Vagina (tissue), 2 donors: ENCODE measurements around the gene OSTF1.

Experiments
- CTCF ChIP-seq, 3 experiments: fragments of 450-650 bp in 2 of 3; fragments of 200-600 bp in 1 of 3; sonication (generic) in 1 of 3; IDR thresholded peaks; one replicate each; pipeline ENCODE4 v1.5.1; 2017 to 2019; ENCODE audit warnings: antibody characterized with exemption in 3 of 3, mild to moderate bottlenecking in 2 of 3, moderate library complexity in 2 of 3
- POLR2AphosphoS5 ChIP-seq, 2 donors: sonication (generic); formaldehyde crosslinking; IDR thresholded peaks; one replicate each; pipeline ENCODE4 v1.9.0; 2017; ENCODE audit warnings: antibody characterized with exemption in 2 of 2, mild to moderate bottlenecking in 2 of 2, low read depth in 1 of 2; ENCODE audit not compliant: insufficient read depth in 1 of 2

GRCh38 chr9:75088646-75089372, 495 bp downstream of the OSTF1 start:
- TF ChIP-seq CTCF (IDR thresholded peaks at IDR 0.05) = peak in 1 of 3 experiments; percentile 31
- TF ChIP-seq POLR2AphosphoS5 (IDR thresholded peaks at IDR 0.05; ENCODE audit: insufficient read depth in 1 of 2, low read depth in 1 of 2) = peak in 1 of 2 donors; percentile 50
